ENCODE measurements around the gene SIDT2.

DNA sequence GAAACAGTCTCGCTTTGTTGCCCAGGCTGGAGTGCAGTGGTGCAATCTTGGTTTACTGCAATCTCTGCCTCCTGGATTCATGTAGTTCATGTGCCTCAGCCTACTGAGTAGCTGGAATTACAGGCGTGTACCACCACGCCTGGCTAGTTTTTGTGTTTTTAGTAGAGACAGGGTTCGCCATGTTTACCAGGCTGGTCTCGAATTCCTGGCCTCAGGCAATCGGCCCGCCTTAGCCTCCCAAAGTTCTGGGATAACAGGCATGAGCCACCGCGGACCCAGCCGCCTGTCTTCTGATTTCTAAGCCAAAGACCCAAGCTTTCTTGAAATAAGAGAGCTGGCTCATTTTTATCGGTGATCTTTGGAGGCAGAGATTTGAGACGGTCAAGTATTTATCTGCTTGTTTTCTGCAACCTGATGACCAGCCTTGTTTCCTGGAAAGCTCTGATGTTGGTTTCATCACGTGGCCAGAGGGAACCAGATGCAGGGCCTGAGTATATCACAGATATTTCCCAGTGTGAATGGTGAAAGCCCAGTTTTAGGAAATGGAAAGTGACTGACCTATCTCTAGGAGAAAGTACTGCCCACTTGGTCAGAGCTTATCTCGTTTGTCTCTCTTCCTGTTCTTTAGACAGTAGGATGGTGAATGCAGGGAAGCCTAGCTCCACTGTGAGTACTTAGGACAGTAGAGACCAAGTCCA, 5.7 kb upstream of the SIDT2 start:
- TF ChIP-seq, protein P1, sequence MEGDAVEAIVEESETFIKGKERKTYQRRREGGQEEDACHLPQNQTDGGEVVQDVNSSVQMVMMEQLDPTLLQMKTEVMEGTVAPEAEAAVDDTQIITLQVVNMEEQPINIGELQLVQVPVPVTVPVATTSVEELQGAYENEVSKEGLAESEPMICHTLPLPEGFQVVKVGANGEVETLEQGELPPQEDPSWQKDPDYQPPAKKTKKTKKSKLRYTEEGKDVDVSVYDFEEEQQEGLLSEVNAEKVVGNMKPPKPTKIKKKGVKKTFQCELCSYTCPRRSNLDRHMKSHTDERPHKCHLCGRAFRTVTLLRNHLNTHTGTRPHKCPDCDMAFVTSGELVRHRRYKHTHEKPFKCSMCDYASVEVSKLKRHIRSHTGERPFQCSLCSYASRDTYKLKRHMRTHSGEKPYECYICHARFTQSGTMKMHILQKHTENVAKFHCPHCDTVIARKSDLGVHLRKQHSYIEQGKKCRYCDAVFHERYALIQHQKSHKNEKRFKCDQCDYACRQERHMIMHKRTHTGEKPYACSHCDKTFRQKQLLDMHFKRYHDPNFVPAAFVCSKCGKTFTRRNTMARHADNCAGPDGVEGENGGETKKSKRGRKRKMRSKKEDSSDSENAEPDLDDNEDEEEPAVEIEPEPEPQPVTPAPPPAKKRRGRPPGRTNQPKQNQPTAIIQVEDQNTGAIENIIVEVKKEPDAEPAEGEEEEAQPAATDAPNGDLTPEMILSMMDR (IDR thresholded peaks at IDR 0.05) = no peak
- TF ChIP-seq POLR2A (IDR thresholded peaks at IDR 0.05) = no peak
- TF ChIP-seq POLR2AphosphoS5 (IDR thresholded peaks at IDR 0.05) = no peak
